ENCODE results near the gene F7.

F7 gene

DNA sequence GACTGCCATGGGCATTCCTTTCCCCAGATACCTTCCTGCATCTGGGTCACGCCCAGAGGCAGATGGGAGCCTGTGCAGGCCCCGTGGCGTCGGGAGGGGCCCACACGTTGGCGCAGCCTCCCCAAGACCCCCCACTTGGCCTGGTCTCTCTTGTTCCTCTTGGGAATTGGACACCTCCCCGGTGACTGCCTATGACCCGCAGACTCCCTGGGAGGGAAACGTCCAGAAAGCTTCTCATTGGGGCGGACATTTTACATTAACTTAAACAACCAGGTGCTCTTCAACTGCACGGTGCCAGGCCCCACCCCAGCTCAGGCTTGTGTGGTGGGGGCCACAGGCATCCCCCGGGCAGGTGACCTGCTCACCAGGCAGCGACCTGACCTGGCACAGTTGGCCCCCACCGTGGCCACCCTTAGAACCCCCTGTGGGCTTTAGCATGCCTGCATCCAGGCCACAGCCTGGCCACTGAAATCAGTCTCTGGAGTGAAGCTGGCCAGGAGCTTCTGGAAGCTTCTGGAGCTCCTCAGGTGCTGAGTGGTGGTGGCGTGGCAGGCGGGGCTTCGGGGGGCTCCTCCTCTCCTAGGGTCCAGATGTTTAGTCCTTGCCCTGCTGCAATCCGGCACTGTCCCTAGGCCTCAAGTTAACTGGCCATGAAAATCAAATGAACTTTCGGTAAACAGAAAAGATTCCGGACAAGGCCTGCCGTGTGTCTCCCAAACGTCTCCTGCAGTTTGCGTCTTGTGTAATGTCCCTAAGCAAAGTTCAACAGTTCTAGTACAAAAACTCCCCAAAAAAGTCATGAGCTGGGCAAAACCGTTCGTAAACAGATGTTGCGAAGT is 44.3 kb downstream of the F7 start:
- Histone ChIP-seq H3F3A (ENCODE audit: insufficient read depth) (no peaks in the 10 kb centered on the region), H3K4me3 (ENCODE audit: insufficient read depth, low read length, poor library complexity, severe bottlenecking) (no peak overlapping the region), H3K9me2 (replicated peaks; ENCODE audit: insufficient read depth, low read length) (no peaks in the 10 kb centered on the region), H3K27me3 (ENCODE audit: low read length) (no peaks in the 10 kb centered on the region), H3K36me3 (ENCODE audit: low read length) (no peaks in the 10 kb centered on the region), H4K20me1 (ENCODE audit: low read depth, low read length) (no peaks in the 10 kb centered on the region), H3K79me2 (ENCODE audit: insufficient read depth, low read length) (no peaks in the 10 kb centered on the region), H3K4me2 (ENCODE audit: low read depth, low read length, poor library complexity, severe bottlenecking) (no peak overlapping the region), H3K27ac (ENCODE audit: low read depth, low read length) (no peak overlapping the region), H3K9me3 (ENCODE audit: insufficient read depth, low read length) (no peaks in the 10 kb centered on the region), H2AFZ (ENCODE audit: low read depth, low read length, severe bottlenecking) (no peak overlapping the region), H3K9ac (ENCODE audit: low read length) (no peak overlapping the region)
- TF ChIP-seq, protein P1, sequence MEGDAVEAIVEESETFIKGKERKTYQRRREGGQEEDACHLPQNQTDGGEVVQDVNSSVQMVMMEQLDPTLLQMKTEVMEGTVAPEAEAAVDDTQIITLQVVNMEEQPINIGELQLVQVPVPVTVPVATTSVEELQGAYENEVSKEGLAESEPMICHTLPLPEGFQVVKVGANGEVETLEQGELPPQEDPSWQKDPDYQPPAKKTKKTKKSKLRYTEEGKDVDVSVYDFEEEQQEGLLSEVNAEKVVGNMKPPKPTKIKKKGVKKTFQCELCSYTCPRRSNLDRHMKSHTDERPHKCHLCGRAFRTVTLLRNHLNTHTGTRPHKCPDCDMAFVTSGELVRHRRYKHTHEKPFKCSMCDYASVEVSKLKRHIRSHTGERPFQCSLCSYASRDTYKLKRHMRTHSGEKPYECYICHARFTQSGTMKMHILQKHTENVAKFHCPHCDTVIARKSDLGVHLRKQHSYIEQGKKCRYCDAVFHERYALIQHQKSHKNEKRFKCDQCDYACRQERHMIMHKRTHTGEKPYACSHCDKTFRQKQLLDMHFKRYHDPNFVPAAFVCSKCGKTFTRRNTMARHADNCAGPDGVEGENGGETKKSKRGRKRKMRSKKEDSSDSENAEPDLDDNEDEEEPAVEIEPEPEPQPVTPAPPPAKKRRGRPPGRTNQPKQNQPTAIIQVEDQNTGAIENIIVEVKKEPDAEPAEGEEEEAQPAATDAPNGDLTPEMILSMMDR (IDR thresholded peaks at IDR 0.05; ENCODE audit: insufficient read depth, low read length, poor library complexity, severe bottlenecking): no peak
- TF ChIP-seq EZH2phosphoT487 (conservative IDR thresholded peaks at IDR 0.05; ENCODE audit: low read length): no peak

DNA sequence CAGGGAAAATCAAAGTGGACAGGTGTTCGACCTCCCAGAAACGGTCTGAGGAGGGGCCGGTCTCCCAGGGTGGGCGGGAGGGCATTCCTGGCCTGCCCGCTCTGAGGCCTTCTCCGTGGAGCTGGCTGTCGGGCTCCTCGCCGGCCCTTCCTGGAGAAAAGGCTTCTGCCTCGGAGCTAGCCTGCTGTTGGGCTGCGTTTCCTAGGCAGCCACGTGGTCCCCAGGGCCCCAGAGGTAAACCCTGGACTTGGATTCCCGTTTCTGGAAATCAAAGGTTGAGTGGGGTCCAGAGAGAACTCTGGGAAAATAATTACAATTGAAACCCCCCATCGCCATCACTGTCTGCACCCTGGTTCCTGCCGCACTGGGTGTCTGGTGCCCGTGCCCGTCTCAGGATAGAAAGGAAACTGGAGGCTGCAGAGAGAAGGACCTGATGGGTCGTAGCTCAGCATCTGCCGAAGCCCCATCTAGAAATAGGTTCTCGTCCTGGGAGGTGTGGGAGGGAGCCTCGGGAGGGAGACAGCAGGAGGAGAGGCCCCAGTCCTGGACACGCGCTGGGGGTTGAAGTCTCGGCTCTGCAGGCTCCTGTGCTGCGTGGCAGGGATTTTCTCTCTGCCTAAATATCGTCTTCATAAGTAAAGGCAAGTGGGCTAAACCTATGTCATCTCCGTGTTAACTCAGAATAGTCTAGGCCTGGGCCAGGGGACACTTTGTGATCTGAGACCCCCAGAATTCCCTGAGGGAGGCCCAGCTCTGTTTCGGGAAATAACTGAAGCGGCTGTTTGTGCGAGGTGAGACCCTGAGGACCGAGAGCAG is 45.2 kb downstream of the F7 start:
- H3K9me2 ChIP-seq (replicated peaks; ENCODE audit: insufficient read depth, low read length): no peaks in the 10 kb centered on the region
- H3K27ac ChIP-seq (ENCODE audit: low read depth, low read length): no peak overlapping the region
- H3K36me3 ChIP-seq (ENCODE audit: low read length): no peaks in the 10 kb centered on the region
- no peak overlapping the region for H3K4me2 ChIP-seq (ENCODE audit: low read depth, low read length, poor library complexity, severe bottlenecking)
- H3K4me3 ChIP-seq (ENCODE audit: insufficient read depth, low read length, poor library complexity, severe bottlenecking): no peak overlapping the region
- H3K27me3 ChIP-seq (ENCODE audit: low read length): no peaks in the 10 kb centered on the region
- H3K9me3 ChIP-seq (ENCODE audit: insufficient read depth, low read length): no peaks in the 10 kb centered on the region
- H4K20me1 ChIP-seq (ENCODE audit: low read depth, low read length): no peaks in the 10 kb centered on the region
- H3K79me2 ChIP-seq (ENCODE audit: insufficient read depth, low read length): no peaks in the 10 kb centered on the region
- no peak overlapping the region for H2AFZ ChIP-seq (ENCODE audit: low read depth, low read length, severe bottlenecking)
- no peak overlapping the region for H3K9ac ChIP-seq (ENCODE audit: low read length)
- H3F3A ChIP-seq (ENCODE audit: insufficient read depth): no peaks in the 10 kb centered on the region
- TF ChIP-seq EZH2phosphoT487 (conservative IDR thresholded peaks at IDR 0.05; ENCODE audit: low read length): no peak
- TF ChIP-seq, protein P1 (IDR thresholded peaks at IDR 0.05; ENCODE audit: insufficient read depth, low read length, poor library complexity, severe bottlenecking): no peak

DNA sequence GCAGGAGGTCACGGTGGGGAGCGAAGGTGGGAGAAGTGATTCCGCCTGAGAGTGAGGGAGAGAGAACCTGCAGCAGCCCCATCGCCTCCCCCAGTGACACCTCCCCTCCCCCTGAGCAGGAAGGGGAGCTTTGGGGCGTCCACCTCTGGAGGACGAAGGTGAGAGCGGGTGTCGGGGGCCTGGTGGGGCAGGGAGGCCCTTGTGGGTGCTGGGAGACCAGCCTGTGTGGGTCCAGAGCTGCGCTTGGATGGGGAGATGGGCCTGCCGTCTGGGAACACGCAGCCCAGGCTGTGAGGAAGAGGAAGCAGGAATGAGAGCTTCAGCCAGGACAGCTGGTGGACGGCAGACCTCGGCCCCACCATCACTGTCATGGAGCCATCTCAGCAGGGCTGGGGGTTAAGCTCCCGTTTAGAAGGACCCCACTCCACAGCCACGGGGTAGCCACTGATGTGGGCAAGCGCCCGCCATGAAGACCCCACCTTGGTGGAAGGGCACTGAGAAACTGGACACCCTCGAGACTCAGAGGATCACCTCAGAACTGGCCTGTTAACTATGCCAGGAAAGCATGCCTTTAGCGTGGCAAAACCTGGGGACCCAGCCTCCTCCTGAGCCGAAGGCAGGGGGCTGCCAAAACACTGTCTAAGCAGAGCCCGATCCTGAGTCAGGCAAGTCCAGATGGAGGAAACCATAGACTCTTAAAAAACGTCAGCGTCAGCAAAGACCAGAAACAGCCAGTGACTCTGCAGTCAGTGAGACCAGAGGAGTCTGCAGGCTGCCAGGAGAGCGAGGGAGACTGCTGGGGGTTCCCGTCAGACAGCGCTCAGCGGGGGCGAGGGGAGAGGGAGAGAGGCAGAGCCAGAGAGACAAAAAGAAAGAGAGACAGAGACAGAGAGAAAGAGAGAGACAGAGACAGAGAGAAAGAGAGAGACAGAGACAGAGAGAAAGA is 46.4 kb downstream of the F7 start:
- Histone ChIP-seq H4K20me1 (ENCODE audit: low read depth, low read length) (no peaks in the 10 kb centered on the region), H3K4me2 (ENCODE audit: low read depth, low read length, poor library complexity, severe bottlenecking) (no peak overlapping the region), H3K36me3 (ENCODE audit: low read length) (no peaks in the 10 kb centered on the region), H3K27me3 (ENCODE audit: low read length) (no peaks in the 10 kb centered on the region), H3K9me2 (replicated peaks; ENCODE audit: insufficient read depth, low read length) (no peaks in the 10 kb centered on the region), H3K9ac (ENCODE audit: low read length) (no peak overlapping the region), H3K27ac (ENCODE audit: low read depth, low read length) (no peak overlapping the region), H2AFZ (ENCODE audit: low read depth, low read length, severe bottlenecking) (no peak overlapping the region), H3K9me3 (ENCODE audit: insufficient read depth, low read length) (no peaks in the 10 kb centered on the region), H3K79me2 (ENCODE audit: insufficient read depth, low read length) (no peaks in the 10 kb centered on the region), H3F3A (ENCODE audit: insufficient read depth) (no peaks in the 10 kb centered on the region), H3K4me3 (ENCODE audit: insufficient read depth, low read length, poor library complexity, severe bottlenecking) (no peak overlapping the region)
- TF ChIP-seq EZH2phosphoT487 (conservative IDR thresholded peaks at IDR 0.05; ENCODE audit: low read length): no peak
- TF ChIP-seq, protein P1 (IDR thresholded peaks at IDR 0.05; ENCODE audit: insufficient read depth, low read length, poor library complexity, severe bottlenecking): no peak
